Tibial nerve (tissue), 4 donors: ENCODE data around the gene KMT5C. TPM values are rescaled to one million over a fixed set of nuclear protein-coding genes. Genes with fewer than 3 reads are reported as not detected.

Experiments used
- DNase-seq, 2 donors: peaks; one replicate each; pipeline ENCODE4 v3.0.0-alpha.2; 2019; ENCODE audit warnings: low spot score in 2 of 2
- H3K27ac ChIP-seq, 4 donors: fragments of 200-600 bp; sonication (generic) in 3 of 4; one replicate each; pipeline ENCODE4 v1.5.1; 2017 to 2019; ENCODE audit warnings: mild to moderate bottlenecking in 1 of 4
- H3K27me3 ChIP-seq, 2 donors: fragments of 200-600 bp; sonication (generic) in 1 of 2; one replicate each; pipeline versions ENCODE4 v1.5.1 to v1.6.0; 2017 to 2019
- H3K36me3 ChIP-seq, 3 donors: fragments of 200-600 bp; sonication (generic); one replicate each; pipeline ENCODE4 v1.5.1; 2018 to 2019
- H3K4me1 ChIP-seq, 4 donors: fragments of 200-600 bp; sonication (generic) in 3 of 4; one replicate each; pipeline ENCODE4 v1.5.1; 2017 to 2019
- H3K4me3 ChIP-seq, 4 donors: fragments of 200-600 bp; sonication (generic) in 3 of 4; one replicate each; pipeline ENCODE4 v1.5.1; 2017 to 2019; ENCODE audit warnings: mild to moderate bottlenecking in 1 of 4, moderate library complexity in 1 of 4
- H3K9me3 ChIP-seq, 4 donors: fragments of 200-600 bp; sonication (generic) in 3 of 4; one replicate each; pipeline ENCODE4 v1.5.1; 2017 to 2019
- CTCF ChIP-seq, 5 experiments: fragments of 200-600 bp in 3 of 5; fragments of 450-650 bp in 2 of 5; sonication (generic) in 3 of 5; IDR thresholded peaks; one replicate each; pipeline ENCODE4 v1.5.1; 2016 to 2019; ENCODE audit warnings: antibody characterized with exemption in 5 of 5, mild to moderate bottlenecking in 3 of 5, moderate library complexity in 2 of 5
- EP300 ChIP-seq, 2 donors: sonication (generic); formaldehyde crosslinking; IDR thresholded peaks; one replicate each; pipeline ENCODE4 v1.6.1; 2017; ENCODE audit warnings: antibody characterized with exemption in 2 of 2, mild to moderate bottlenecking in 1 of 2
- POLR2A ChIP-seq, 2 donors: fragments of 450-650 bp; IDR thresholded peaks; one replicate each; pipeline ENCODE4 v1.6.1; 2017; ENCODE audit warnings: antibody characterized with exemption in 2 of 2, mild to moderate bottlenecking in 2 of 2, moderate library complexity in 2 of 2
- WGBS, 2 donors: methylation state at CpG; one replicate each; pipeline ENCODE4 v1.1.5; 2018; 5-methylcytosine and 5-hydroxymethylcytosine counted together
- total RNA-seq, 4 donors: library from RNA; depleted of rRNA; stranded (reverse); fragments of >200 nt; gene quantifications; one replicate each; pipeline ENCODE4 v1.1.0, GENCODE V29; 2016

The KMT5C gene
- total RNA-seq, 4 donors from 2014 or later: 30.6 to 50.0 (median 41.2) TPM

- H3K27ac ChIP-seq: no peak within 1 kb of the TSS
- TF ChIP-seq EP300 (IDR thresholded peaks at IDR 0.05): no peak
- no peak for TF ChIP-seq CTCF (IDR thresholded peaks at IDR 0.05)
- no peak for TF ChIP-seq POLR2A (IDR thresholded peaks at IDR 0.05)
- no peaks in the 10 kb centered on the region for H3K9me3 ChIP-seq
- peaks cover 0 to 4% (median 0%) of the 10 kb centered on the region in 3 donors for H3K36me3 ChIP-seq
- DNase-seq: no peak
- WGBS, 2 donors: 1 to 4% methylated on average over 16 to 19 of the region's 43 CpGs
- H3K4me1 ChIP-seq: peaks cover 0 to 22% (median 8%) of the 10 kb centered on the region in 4 donors
- H3K27me3 ChIP-seq: peaks cover 5 to 74% of the 10 kb centered on the region in 2 donors
- H3K4me3 ChIP-seq: peak within 1 kb of the TSS; percentile 8 to 50 (median 26)
Observed at GRCh38 chr19:55354698-55355212, 15.1 kb downstream of the KMT5C start, which contains the start of gene COX6B2. TSS of gene COX6B2 (minus strand) at chr19:55354719. CDS start at chr19:55354521, 198 bp downstream.

- WGBS, 2 donors: 25 to 46% methylated on average over 8 to 13 of the region's 13 CpGs
- H3K9me3 ChIP-seq: no peaks in the 10 kb centered on the region
Observed at GRCh38 chr19:55355213-55355821, 15.6 kb downstream of the KMT5C start.

GRCh38 chr19:55358493-55358892 is 18.8 kb downstream of the KMT5C start:
- H3K4me3 ChIP-seq: no peak overlapping the region
- peaks cover 0 to 15% (median 7%) of the 10 kb centered on the region in 4 donors for H3K4me1 ChIP-seq
- peaks cover 3 to 47% of the 10 kb centered on the region in 2 donors for H3K27me3 ChIP-seq
- no peak for DNase-seq
- no peaks in the 10 kb centered on the region for H3K9me3 ChIP-seq
- WGBS, 2 donors: 82 to 90% methylated on average over 19 of the region's 19 CpGs
- TF ChIP-seq EP300 (IDR thresholded peaks at IDR 0.05) (no peak), POLR2A (IDR thresholded peaks at IDR 0.05) (no peak), CTCF (IDR thresholded peaks at IDR 0.05) (no peak)
- H3K27ac ChIP-seq: no peak overlapping the region
- H3K36me3 ChIP-seq: no peaks in the 10 kb centered on the region

More at GRCh38 chr19:55355213-55355821, 15.6 kb downstream of the KMT5C start:
- TF ChIP-seq EP300 (IDR thresholded peaks at IDR 0.05) (no peak), POLR2A (IDR thresholded peaks at IDR 0.05) (no peak), CTCF (IDR thresholded peaks at IDR 0.05) (no peak)
- Histone ChIP-seq H3K27ac (no peak overlapping the region), H3K4me1 (peaks cover 0 to 22% (median 8%) of the 10 kb centered on the region in 4 donors), H3K36me3 (peaks cover 0 to 4% (median 0%) of the 10 kb centered on the region in 3 donors), H3K27me3 (peaks cover 5 to 73% of the 10 kb centered on the region in 2 donors), H3K4me3 (no peak overlapping the region)
- DNase-seq: no peak

- Histone ChIP-seq H3K4me3 (no peak overlapping the region), H3K27me3 (peaks cover 3 to 40% of the 10 kb centered on the region in 2 donors), H3K4me1 (peaks cover 0 to 8% (median 3%) of the 10 kb centered on the region in 4 donors), H3K27ac (no peak overlapping the region), H3K9me3 (no peaks in the 10 kb centered on the region), H3K36me3 (no peaks in the 10 kb centered on the region)
- TF ChIP-seq CTCF (IDR thresholded peaks at IDR 0.05): no peak
- TF ChIP-seq EP300 (IDR thresholded peaks at IDR 0.05): no peak
- TF ChIP-seq POLR2A (IDR thresholded peaks at IDR 0.05): no peak
- 76 to 82% methylated on average over 32 of the region's 32 CpGs for WGBS, 2 donors
- DNase-seq: no peak
Observed at GRCh38 chr19:55358943-55359908, 19.6 kb downstream of the KMT5C start.
